Vagina (tissue), 2 donors: ENCODE measurements around the gene CRBN.

ENCODE experiments used
- CTCF ChIP-seq, 3 experiments: fragments of 450-650 bp in 2 of 3; fragments of 200-600 bp in 1 of 3; sonication (generic) in 1 of 3; IDR thresholded peaks; one replicate each; pipeline ENCODE4 v1.5.1; 2017 to 2019; ENCODE audit warnings: antibody characterized with exemption in 3 of 3, mild to moderate bottlenecking in 2 of 3, moderate library complexity in 2 of 3
- POLR2A ChIP-seq, 2 donors: fragments of 450-650 bp; IDR thresholded peaks; one replicate each; pipeline ENCODE4 v1.6.1; 2017; ENCODE audit warnings: antibody characterized with exemption in 2 of 2, mild to moderate bottlenecking in 2 of 2, moderate library complexity in 2 of 2
- POLR2AphosphoS5 ChIP-seq, 2 donors: sonication (generic); formaldehyde crosslinking; IDR thresholded peaks; one replicate each; pipeline ENCODE4 v1.9.0; 2017; ENCODE audit warnings: antibody characterized with exemption in 2 of 2, mild to moderate bottlenecking in 2 of 2, low read depth in 1 of 2; ENCODE audit not compliant: insufficient read depth in 1 of 2

- TF ChIP-seq POLR2AphosphoS5 (IDR thresholded peaks at IDR 0.05; ENCODE audit: insufficient read depth in 1 of 2, low read depth in 1 of 2) = no peak
- TF ChIP-seq CTCF (IDR thresholded peaks at IDR 0.05) = no peak
- no peak for TF ChIP-seq POLR2A (IDR thresholded peaks at IDR 0.05)
These were observed 14.2 kb downstream of the CRBN start for GRCh38 chr3:3165241-3165640.
